ENCODE data around the gene DNAJB8.

Gene DNAJB8

DNA sequence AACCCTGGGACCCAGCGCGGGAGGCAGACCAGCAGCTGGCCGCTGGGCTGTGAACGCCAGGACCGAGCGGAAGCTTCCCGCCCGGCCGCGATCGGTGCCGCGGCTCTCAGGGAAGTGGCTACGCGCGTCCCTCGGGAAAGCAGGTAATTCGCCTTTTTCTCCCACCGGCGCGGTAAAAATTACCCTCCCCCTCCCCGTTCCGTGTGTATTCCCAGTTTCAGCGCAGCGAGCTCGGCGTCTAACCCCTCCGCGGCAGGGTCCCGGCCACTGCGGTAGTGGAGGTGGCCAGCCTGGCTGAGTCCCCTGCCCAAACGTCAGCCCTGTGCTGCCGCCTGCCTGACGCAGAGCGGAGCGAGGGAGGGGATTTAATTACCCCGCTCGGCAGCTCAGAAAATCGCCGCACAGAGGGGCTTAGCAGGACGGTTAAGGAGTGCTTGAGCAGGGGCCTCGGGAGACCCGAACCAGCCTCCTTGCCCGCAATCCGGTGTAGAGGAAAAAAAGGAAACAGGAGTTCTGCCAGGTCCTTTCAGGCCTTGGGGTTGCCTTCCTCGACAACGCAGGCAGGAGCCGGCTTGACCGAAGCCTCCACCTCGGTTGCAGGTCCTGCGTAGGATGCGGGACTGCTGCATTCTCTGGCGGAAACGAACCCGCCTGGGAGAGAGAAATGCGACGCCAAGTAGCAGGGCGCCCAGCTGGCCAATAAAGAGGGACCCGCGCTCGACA is 23.4 kb upstream of the DNAJB8 start:
- no peak for TF ChIP-seq CEBPB (IDR thresholded peaks at IDR 0.05)

DNA sequence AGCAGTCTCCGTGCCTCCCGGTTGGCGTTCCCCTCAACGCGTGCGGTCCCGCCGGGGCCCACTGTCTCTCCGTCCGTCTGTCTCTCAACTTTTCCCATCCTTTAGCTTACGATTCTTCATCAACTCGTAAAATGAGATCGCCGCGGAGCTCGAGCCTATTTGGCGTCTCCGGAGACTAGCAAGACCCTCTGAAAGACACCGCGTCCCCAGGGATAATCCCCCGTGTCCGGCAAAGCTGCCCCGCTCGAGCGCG is 22.9 kb upstream of the DNAJB8 start:
- TF ChIP-seq EP300 (IDR thresholded peaks at IDR 0.05; ENCODE audit: borderline replicate concordance) (no peak), NFIC (IDR thresholded peaks at IDR 0.05) (no peak), TEAD4 (IDR thresholded peaks at IDR 0.05) (no peak), TAF1 (IDR thresholded peaks at IDR 0.05; ENCODE audit: low read depth) (no peak), RAD21 (IDR thresholded peaks at IDR 0.05; ENCODE audit: low read depth) (no peak), CEBPB (IDR thresholded peaks at IDR 0.05) (no peak), FOXM1 (IDR thresholded peaks at IDR 0.05; ENCODE audit: borderline replicate concordance, low read depth) (no peak)
- TF ChIP-seq, protein P1, sequence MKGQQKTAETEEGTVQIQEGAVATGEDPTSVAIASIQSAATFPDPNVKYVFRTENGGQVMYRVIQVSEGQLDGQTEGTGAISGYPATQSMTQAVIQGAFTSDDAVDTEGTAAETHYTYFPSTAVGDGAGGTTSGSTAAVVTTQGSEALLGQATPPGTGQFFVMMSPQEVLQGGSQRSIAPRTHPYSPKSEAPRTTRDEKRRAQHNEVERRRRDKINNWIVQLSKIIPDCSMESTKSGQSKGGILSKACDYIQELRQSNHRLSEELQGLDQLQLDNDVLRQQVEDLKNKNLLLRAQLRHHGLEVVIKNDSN (IDR thresholded peaks at IDR 0.05): no peak
- TF ChIP-seq, protein P2, sequence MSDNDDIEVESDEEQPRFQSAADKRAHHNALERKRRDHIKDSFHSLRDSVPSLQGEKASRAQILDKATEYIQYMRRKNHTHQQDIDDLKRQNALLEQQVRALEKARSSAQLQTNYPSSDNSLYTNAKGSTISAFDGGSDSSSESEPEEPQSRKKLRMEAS (IDR thresholded peaks at IDR 0.05): no peak

DNA sequence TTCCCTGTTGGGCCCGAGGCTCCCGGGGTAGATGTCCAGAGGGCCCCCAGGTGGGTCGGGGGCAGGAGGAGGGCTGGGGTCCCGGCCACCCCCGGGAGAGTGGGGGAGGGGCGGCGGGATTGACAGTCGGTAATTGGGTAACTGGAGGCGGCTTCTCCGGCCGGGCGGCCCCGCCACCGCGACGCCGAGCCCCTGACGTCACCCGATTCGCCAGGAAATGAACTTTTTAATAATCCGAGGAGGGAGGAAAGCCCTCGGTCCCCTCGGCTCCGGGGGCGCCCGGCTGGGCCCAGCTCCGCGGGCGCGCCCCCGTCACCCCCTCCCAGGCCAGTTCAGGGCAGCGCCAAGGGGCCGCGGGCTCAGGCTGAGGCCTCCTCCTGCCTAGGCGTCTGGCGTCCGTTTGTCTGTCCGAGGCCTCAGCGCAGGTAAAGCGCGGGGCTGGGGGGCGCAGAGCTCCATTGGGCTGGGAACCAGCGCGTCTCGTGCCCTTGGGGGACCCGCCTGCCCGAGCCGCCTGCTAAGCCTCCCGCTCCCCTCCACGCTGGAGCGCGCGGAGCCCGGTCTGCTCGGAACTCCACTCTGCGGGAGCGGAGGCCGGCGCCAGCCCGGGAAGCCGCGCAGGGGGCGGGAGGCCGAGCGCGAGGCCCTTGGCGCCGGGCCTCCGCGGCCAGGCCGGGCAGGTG is 22.4 kb upstream of the DNAJB8 start:
- TF ChIP-seq, protein P2 (IDR thresholded peaks at IDR 0.05): peak; percentile 39
- TF ChIP-seq, protein P3, sequence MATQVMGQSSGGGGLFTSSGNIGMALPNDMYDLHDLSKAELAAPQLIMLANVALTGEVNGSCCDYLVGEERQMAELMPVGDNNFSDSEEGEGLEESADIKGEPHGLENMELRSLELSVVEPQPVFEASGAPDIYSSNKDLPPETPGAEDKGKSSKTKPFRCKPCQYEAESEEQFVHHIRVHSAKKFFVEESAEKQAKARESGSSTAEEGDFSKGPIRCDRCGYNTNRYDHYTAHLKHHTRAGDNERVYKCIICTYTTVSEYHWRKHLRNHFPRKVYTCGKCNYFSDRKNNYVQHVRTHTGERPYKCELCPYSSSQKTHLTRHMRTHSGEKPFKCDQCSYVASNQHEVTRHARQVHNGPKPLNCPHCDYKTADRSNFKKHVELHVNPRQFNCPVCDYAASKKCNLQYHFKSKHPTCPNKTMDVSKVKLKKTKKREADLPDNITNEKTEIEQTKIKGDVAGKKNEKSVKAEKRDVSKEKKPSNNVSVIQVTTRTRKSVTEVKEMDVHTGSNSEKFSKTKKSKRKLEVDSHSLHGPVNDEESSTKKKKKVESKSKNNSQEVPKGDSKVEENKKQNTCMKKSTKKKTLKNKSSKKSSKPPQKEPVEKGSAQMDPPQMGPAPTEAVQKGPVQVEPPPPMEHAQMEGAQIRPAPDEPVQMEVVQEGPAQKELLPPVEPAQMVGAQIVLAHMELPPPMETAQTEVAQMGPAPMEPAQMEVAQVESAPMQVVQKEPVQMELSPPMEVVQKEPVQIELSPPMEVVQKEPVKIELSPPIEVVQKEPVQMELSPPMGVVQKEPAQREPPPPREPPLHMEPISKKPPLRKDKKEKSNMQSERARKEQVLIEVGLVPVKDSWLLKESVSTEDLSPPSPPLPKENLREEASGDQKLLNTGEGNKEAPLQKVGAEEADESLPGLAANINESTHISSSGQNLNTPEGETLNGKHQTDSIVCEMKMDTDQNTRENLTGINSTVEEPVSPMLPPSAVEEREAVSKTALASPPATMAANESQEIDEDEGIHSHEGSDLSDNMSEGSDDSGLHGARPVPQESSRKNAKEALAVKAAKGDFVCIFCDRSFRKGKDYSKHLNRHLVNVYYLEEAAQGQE (IDR thresholded peaks at IDR 0.05; ENCODE audit: low read depth): no peak
- TF ChIP-seq NFIC (IDR thresholded peaks at IDR 0.05): no peak; the same call in 1 of the 2 replicates
- peak; percentile 24 for TF ChIP-seq ZBTB7A (IDR thresholded peaks at IDR 0.05; ENCODE audit: low read depth)

DNA sequence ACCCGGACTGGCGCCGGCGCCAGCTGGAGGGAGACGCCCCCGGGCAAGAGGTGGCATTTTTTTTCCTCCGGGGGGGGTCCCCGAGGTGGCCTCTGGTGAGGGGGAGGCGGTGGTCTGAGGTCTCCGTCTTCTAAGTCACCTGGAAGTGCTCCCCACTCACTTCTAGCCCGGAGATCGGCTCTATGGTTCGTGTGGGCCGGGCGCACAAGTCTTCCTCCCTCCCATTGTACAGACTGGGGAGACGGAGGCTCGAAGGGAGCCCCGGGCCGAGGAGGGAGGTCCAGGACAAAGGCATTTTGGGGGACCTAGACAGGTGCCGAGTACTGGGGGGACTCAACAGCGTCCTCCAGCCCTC is 21.9 kb upstream of the DNAJB8 start:
- TF ChIP-seq, protein P3 (IDR thresholded peaks at IDR 0.05; ENCODE audit: low read depth): no peak
- no peak for TF ChIP-seq RAD21 (IDR thresholded peaks at IDR 0.05; ENCODE audit: low read depth)
- TF ChIP-seq ZBTB7A (IDR thresholded peaks at IDR 0.05; ENCODE audit: low read depth): no peak
- peak; percentile 43; the same call in 1 of the 2 replicates for TF ChIP-seq TAF1 (IDR thresholded peaks at IDR 0.05; ENCODE audit: low read depth)
- TF ChIP-seq, protein P2 (IDR thresholded peaks at IDR 0.05): no peak
- TF ChIP-seq CREB1 (IDR thresholded peaks at IDR 0.05; ENCODE audit: low read depth): peak; percentile 5
- TF ChIP-seq EP300 (IDR thresholded peaks at IDR 0.05; ENCODE audit: borderline replicate concordance): no peak
- TF ChIP-seq CEBPB (IDR thresholded peaks at IDR 0.05): no peak; the same call in 1 of the 2 replicates
- TF ChIP-seq FOXM1 (IDR thresholded peaks at IDR 0.05; ENCODE audit: borderline replicate concordance, low read depth): no peak
- TF ChIP-seq EGR1 (IDR thresholded peaks at IDR 0.05): no peak
- TF ChIP-seq, protein P1 (IDR thresholded peaks at IDR 0.05): no peak
- TF ChIP-seq NFIC (IDR thresholded peaks at IDR 0.05): no peak
- TF ChIP-seq YY1 (IDR thresholded peaks at IDR 0.05; ENCODE audit: low read depth): no peak
- TF ChIP-seq TCF12 (IDR thresholded peaks at IDR 0.05; ENCODE audit: low read depth): no peak
- no peak for TF ChIP-seq TEAD4 (IDR thresholded peaks at IDR 0.05)

DNA sequence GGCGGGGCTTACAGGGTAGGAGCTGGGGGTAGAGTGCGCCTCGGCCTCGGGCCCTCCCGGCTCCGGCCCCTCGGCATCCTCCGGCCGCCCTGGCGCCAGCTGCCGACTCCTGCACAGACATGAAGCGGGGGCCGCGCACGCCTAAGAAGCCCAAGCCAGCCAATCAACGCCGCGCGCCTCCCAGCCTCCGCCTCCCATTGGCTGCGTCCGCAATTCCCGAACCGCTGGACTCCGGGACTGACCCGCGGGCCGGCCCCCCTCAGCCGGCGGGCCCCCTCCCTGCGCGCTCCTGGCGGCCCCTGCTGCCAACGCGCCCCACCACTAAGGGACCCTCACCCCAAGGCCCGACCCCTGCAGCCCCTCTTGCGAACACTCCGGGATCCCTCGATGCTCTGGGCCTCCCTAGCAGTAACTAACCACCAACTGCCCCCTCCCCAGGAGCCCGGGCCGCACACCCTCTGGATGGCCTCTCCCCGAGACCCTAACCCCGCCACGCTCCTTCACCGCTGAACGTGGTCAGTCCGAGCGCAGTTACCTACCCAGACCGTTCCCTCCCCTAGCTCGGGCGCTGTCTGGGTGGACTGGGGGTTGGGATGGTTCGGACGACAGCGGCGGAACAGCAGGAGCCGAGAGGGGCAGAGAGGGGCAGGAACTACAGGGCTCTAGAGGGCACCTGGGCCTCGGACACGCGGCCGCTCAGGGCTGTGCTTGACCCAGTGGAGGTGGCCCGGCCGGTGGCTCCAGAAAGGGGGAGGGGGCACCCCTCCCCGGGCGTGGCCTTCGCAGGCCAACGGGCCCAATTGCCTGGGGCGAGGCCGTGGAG is 21.3 kb upstream of the DNAJB8 start:
- TF ChIP-seq ZBTB7A (IDR thresholded peaks at IDR 0.05; ENCODE audit: low read depth): peak; percentile 97
- peak; percentile 73; the same call in 1 of the 2 replicates for TF ChIP-seq TAF1 (IDR thresholded peaks at IDR 0.05; ENCODE audit: low read depth)
- TF ChIP-seq NFIC (IDR thresholded peaks at IDR 0.05): 0 out of 2 replicates have a peak, but pooled peaks have one; percentile 13
- TF ChIP-seq CREB1 (IDR thresholded peaks at IDR 0.05; ENCODE audit: low read depth): no peak
- TF ChIP-seq FOXM1 (IDR thresholded peaks at IDR 0.05; ENCODE audit: borderline replicate concordance, low read depth): peak; percentile 30; the same call in 1 of the 2 replicates
- no peak for TF ChIP-seq EGR1 (IDR thresholded peaks at IDR 0.05)
- TF ChIP-seq EP300 (IDR thresholded peaks at IDR 0.05; ENCODE audit: borderline replicate concordance): no peak
- peak; percentile 51 for TF ChIP-seq TCF12 (IDR thresholded peaks at IDR 0.05; ENCODE audit: low read depth)
- TF ChIP-seq RAD21 (IDR thresholded peaks at IDR 0.05; ENCODE audit: low read depth): no peak
- TF ChIP-seq TEAD4 (IDR thresholded peaks at IDR 0.05): 0 out of 2 replicates have a peak, but pooled peaks have one; percentile 11
- TF ChIP-seq, protein P2 (IDR thresholded peaks at IDR 0.05): peak; percentile 60
- TF ChIP-seq YY1 (IDR thresholded peaks at IDR 0.05; ENCODE audit: low read depth): no peak
- TF ChIP-seq, protein P3 (IDR thresholded peaks at IDR 0.05; ENCODE audit: low read depth): no peak
- TF ChIP-seq CEBPB (IDR thresholded peaks at IDR 0.05): no peak
- TF ChIP-seq, protein P1 (IDR thresholded peaks at IDR 0.05): no peak

Measured in Ishikawa (cell line).